IMR-90 (cell line): ENCODE measurements around the gene GRAMD2B. TPM values are rescaled to one million over a fixed set of nuclear protein-coding genes. Genes with fewer than 3 reads are reported as not detected.
"Not testable (repeated sequence)": the region's sequence is repeated elsewhere in the genome, so short reads cannot be mapped to it uniquely, and the experiment has no call there.

Source experiments
- ATAC-seq: fragments of 200-7000 bp; cut with Tn5 transposase; 2 replicates; pipeline ENCODE4 v1.9.1; 2020; ENCODE audit warnings: low read depth, mild to moderate bottlenecking, moderate library complexity
- BruUV-seq: library from RNA; stranded (reverse); fragments of 400-500 nt; replicated peaks from 2 replicates; lab custom pipeline; 2021; lab: Mats Ljungman, UMichigan
- CTCF ChIA-PET: fragments of 300-600 bp; formaldehyde crosslinking; extraction: SDS; loops from one replicate; lab custom pipeline; 2021; ENCODE audit warnings: antibody characterized with exemption; lab: Yijun Ruan, JAX
- POLR2A ChIA-PET: fragments of 300-600 bp; sonication (Branson Sonifier 250); formaldehyde crosslinking; loops from one replicate; lab custom pipeline; 2022; ENCODE audit warnings: antibody characterized with exemption; ENCODE audit not compliant: unreplicated experiment; lab: Charles Lee
- DNase-seq: peaks from one replicate; pipeline ENCODE4 v3.0.0; 2013
- H2AFZ ChIP-seq: replicated peaks from 2 replicates; pipeline ENCODE3; 2013; ENCODE audit warnings: low read length, mild to moderate bottlenecking; ENCODE audit not compliant: poor library complexity
- H2AK5ac ChIP-seq: 2 replicates; pipeline ENCODE4 v1.6.1; 2013; ENCODE audit warnings: low read depth, low read length, inconsistent platforms
- H2AK9ac ChIP-seq: replicated peaks from 2 replicates; pipeline ENCODE3; 2013; ENCODE audit warnings: mild to moderate bottlenecking, low read depth, low read length, moderate library complexity; ENCODE audit not compliant: poor library complexity
- H2BK120ac ChIP-seq: 2 replicates; pipeline ENCODE4 v1.6.1; 2013; ENCODE audit warnings: low read depth, low read length, inconsistent platforms
- H2BK15ac ChIP-seq: 3 replicates; pipeline ENCODE4 v1.6.1; 2013; ENCODE audit warnings: low read depth, low read length, inconsistent platforms
- H2BK20ac ChIP-seq: 2 replicates; pipeline ENCODE4 v1.6.1; 2013; ENCODE audit warnings: low read depth, mild to moderate bottlenecking, inconsistent platforms, low read length, moderate library complexity
- H2BK5ac ChIP-seq: 2 replicates; pipeline ENCODE4 v1.6.1; 2013; ENCODE audit warnings: mild to moderate bottlenecking, low read depth, low read length, inconsistent platforms; ENCODE audit not compliant: poor library complexity, severe bottlenecking
- H3K14ac ChIP-seq: replicated peaks from 2 replicates; pipeline ENCODE4 v1.6.1; 2013; ENCODE audit warnings: low read depth, low read length, inconsistent platforms
- H3K18ac ChIP-seq: 2 replicates; pipeline ENCODE4 v1.6.1; 2013; ENCODE audit warnings: low read depth, low read length, control low read depth
- H3K23ac ChIP-seq: 2 replicates; pipeline ENCODE4 v1.6.1; 2013; ENCODE audit warnings: low read depth, low read length, inconsistent platforms
- H3K27ac ChIP-seq: 2 replicates; pipeline ENCODE4 v1.5.1; 2013; ENCODE audit warnings: mild to moderate bottlenecking, control low read depth, low read length; ENCODE audit not compliant: insufficient read depth
- H3K27me3 ChIP-seq: 2 replicates; pipeline ENCODE4 v1.6.1; 2013; ENCODE audit warnings: low read length; ENCODE audit not compliant: control insufficient read depth, insufficient read depth
- H3K36me3 ChIP-seq: 2 replicates; pipeline ENCODE4 v1.6.1; 2013; ENCODE audit warnings: low read length, mixed read lengths; ENCODE audit not compliant: control insufficient read depth, insufficient read depth
- H3K4ac ChIP-seq: 2 replicates; pipeline ENCODE4 v1.6.1; 2013; ENCODE audit warnings: low read depth, low read length, inconsistent platforms
- H3K4me1 ChIP-seq: 2 replicates; pipeline ENCODE4 v1.6.1; 2013; ENCODE audit warnings: low read length, mixed read lengths; ENCODE audit not compliant: control insufficient read depth, insufficient read depth
- H3K4me2 ChIP-seq: 2 replicates; pipeline ENCODE4 v1.6.1; 2013; ENCODE audit warnings: low read depth, mild to moderate bottlenecking, control low read depth, low read length, moderate library complexity
- H3K4me3 ChIP-seq: 2 replicates; pipeline ENCODE4 v1.5.1; 2013; ENCODE audit warnings: low read depth, mild to moderate bottlenecking, control low read depth, low read length, moderate library complexity; ENCODE audit not compliant: insufficient read depth
- H3K56ac ChIP-seq: 2 replicates; pipeline ENCODE4 v1.6.1; 2013; ENCODE audit warnings: low read length, inconsistent platforms; ENCODE audit not compliant: insufficient read depth; ENCODE audit errors: extremely low read depth
- H3K79me1 ChIP-seq, 2 experiments: 2 replicates each; pipeline ENCODE4 v1.6.1; 2013; ENCODE audit warnings: low read length in 2 of 2, inconsistent platforms in 1 of 2, low read depth in 1 of 2
- H3K9ac ChIP-seq: 2 replicates; pipeline ENCODE4 v1.6.1; 2013; ENCODE audit warnings: low read depth, low read length, control low read depth
- H3K9me1 ChIP-seq: 2 replicates; pipeline ENCODE4 v1.6.1; 2013; ENCODE audit warnings: low read length, inconsistent platforms; ENCODE audit not compliant: insufficient read depth
- H3K9me3 ChIP-seq: 2 replicates; pipeline ENCODE4 v1.6.1; 2013; ENCODE audit warnings: low read length; ENCODE audit not compliant: control insufficient read depth, insufficient read depth
- H4K20me1 ChIP-seq: 2 replicates; pipeline ENCODE4 v1.6.1; 2013; ENCODE audit warnings: low read length, inconsistent platforms; ENCODE audit not compliant: insufficient read depth
- H4K5ac ChIP-seq: 2 replicates; pipeline ENCODE4 v1.6.1; 2013; ENCODE audit warnings: mild to moderate bottlenecking, low read depth, low read length, control low read depth
- H4K8ac ChIP-seq, 2 experiments: 2 replicates each; pipeline ENCODE4 v1.6.1; 2013; ENCODE audit warnings: low read depth in 2 of 2, low read length in 2 of 2, control low read depth in 1 of 2, inconsistent platforms in 1 of 2
- H4K91ac ChIP-seq: 2 replicates; pipeline ENCODE4 v1.6.1; 2013; ENCODE audit warnings: low read depth, low read length, inconsistent platforms; ENCODE audit not compliant: insufficient read depth
- WGBS, 2 experiments: methylation state at CpG; one replicate each; pipeline versions ENCODE4 v1.1.5 to v1.1.7; 2013; ENCODE audit warnings: missing lambda C conversion rate in 2 of 2; ENCODE audit not compliant: insufficient read length in 1 of 2; ENCODE audit errors: extremely low coverage in 2 of 2; 5-methylcytosine and 5-hydroxymethylcytosine counted together
- dilution Hi-C: fragments of 300-500 bp; cut with HindIII; formaldehyde crosslinking; loops from one replicate; pipeline ENCODE4 v1.14.3; 2018; ENCODE audit warnings: low sequenced_read_pairs; ENCODE audit not compliant: unreplicated experiment
- in situ Hi-C: fragments of 300-500 bp; cut with MboI; formaldehyde crosslinking; loops from 3 replicates; pipeline ENCODE4 v1.14.3; 2019; ENCODE audit warnings: low sequenced_read_pairs, inconsistent platforms, mixed read lengths
- intact Hi-C: fragments of 100-400 bp; cut with micrococcal nuclease; formaldehyde crosslinking; loops from 2 replicates; pipeline ENCODE4 v1.10.0; 2022
- polyA plus RNA-seq, 3 experiments: library from polyadenylated mRNA; depleted of rRNA; stranded (reverse); fragments of >200 nt; gene quantifications; 2 replicates each; pipeline ENCODE4 v1.2.3, GENCODE V29; 2012; ENCODE audit warnings: low replicate concordance in 1 of 3
- total RNA-seq: library from RNA; depleted of rRNA; stranded (reverse); fragments of >200 nt; gene quantifications from 2 replicates; pipeline ENCODE4 v1.2.3, GENCODE V29; 2012

GRAMD2B gene
- total and polyA plus RNA-seq, 2 of the 4 experiments (the other 2 are of a cell fraction): 13.9 to 20.3 TPM

GRCh38 chr5:126519223-126519622 lies 96.0 kb downstream of the GRAMD2B start:
- H2AFZ ChIP-seq, H4K91ac ChIP-seq, H2AK9ac ChIP-seq, H2AK5ac ChIP-seq, BruUV-seq, DNase-seq, H3K9me3 ChIP-seq, H3K9ac ChIP-seq, dilution Hi-C loops, H3K56ac ChIP-seq, H2BK20ac ChIP-seq, H3K18ac ChIP-seq, CTCF ChIA-PET, H2BK15ac ChIP-seq, H3K27ac ChIP-seq, in situ Hi-C loops, H3K4me3 ChIP-seq, H3K14ac ChIP-seq, H4K5ac ChIP-seq, intact Hi-C loops, H2BK5ac ChIP-seq, H3K4me2 ChIP-seq, H3K79me1 ChIP-seq, H3K27me3 ChIP-seq, H3K36me3 ChIP-seq, POLR2A ChIA-PET, H3K9me1 ChIP-seq, H3K4ac ChIP-seq, ATAC-seq, H3K4me1 ChIP-seq, H3K23ac ChIP-seq, H4K8ac ChIP-seq, H4K20me1 ChIP-seq, H2BK120ac ChIP-seq: not testable (repeated sequence)
- no CpG with 5 or more reads among the region's 4 CpGs for WGBS, 2 experiments
